Panc1 (cell line): ENCODE results near the gene ITPRID2.

Experiments
- REST ChIP-seq, 2 experiments: IDR thresholded peaks; 2 replicates each; pipeline ENCODE4 v1.6.1; 2011 to 2012; ENCODE audit warnings: low read depth in 2 of 2, control low read depth in 1 of 2, low read length in 1 of 2, mild to moderate bottlenecking in 1 of 2, moderate library complexity in 1 of 2; ENCODE audit not compliant: insufficient read depth in 1 of 2
- SIN3A ChIP-seq: IDR thresholded peaks from 2 replicates; pipeline ENCODE4 v1.6.1; 2012; ENCODE audit warnings: low read depth, mild to moderate bottlenecking, low read length, moderate library complexity, borderline replicate concordance; ENCODE audit not compliant: insufficient read depth
- TCF7L2 ChIP-seq: IDR thresholded peaks from 2 replicates; pipeline ENCODE4 v1.6.1; 2011; ENCODE audit warnings: mild to moderate bottlenecking, low read depth, low read length, inconsistent platforms
- TF ChIP-seq, protein P1 (sequence below): fragments of 450-650 bp; IDR thresholded peaks from 2 replicates; pipeline ENCODE4 v1.5.1; 2017; ENCODE audit warnings: mild to moderate bottlenecking

- TF ChIP-seq, protein P1, sequence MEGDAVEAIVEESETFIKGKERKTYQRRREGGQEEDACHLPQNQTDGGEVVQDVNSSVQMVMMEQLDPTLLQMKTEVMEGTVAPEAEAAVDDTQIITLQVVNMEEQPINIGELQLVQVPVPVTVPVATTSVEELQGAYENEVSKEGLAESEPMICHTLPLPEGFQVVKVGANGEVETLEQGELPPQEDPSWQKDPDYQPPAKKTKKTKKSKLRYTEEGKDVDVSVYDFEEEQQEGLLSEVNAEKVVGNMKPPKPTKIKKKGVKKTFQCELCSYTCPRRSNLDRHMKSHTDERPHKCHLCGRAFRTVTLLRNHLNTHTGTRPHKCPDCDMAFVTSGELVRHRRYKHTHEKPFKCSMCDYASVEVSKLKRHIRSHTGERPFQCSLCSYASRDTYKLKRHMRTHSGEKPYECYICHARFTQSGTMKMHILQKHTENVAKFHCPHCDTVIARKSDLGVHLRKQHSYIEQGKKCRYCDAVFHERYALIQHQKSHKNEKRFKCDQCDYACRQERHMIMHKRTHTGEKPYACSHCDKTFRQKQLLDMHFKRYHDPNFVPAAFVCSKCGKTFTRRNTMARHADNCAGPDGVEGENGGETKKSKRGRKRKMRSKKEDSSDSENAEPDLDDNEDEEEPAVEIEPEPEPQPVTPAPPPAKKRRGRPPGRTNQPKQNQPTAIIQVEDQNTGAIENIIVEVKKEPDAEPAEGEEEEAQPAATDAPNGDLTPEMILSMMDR = no peak
- no peak for TF ChIP-seq TCF7L2
- no peak for TF ChIP-seq REST (IDR thresholded peaks at IDR 0.05; ENCODE audit: insufficient read depth in 1 of 2, low read depth in 2 of 2, low read length in 1 of 2)
- no peak for TF ChIP-seq SIN3A
Measured at GRCh38 chr2:181892799-181893435, 1.4 kb downstream of the ITPRID2 start.
